Loucy (cell line): ENCODE measurements around the gene COL5A1.

ENCODE experiments used
- H2AFZ ChIP-seq: fragments of 200-600 bp; sonication (generic); 2 replicates; pipeline ENCODE4 v1.6.0; 2016; ENCODE audit warnings: antibody characterized with exemption, mild to moderate bottlenecking, low read length, moderate library complexity
- H3F3A ChIP-seq: fragments of 200-600 bp; 2 replicates; pipeline ENCODE4 v1.6.0; 2016; ENCODE audit warnings: antibody characterized with exemption, low read depth, mild to moderate bottlenecking
- H3K27me3 ChIP-seq: fragments of 200-600 bp; sonication (generic); 2 replicates; pipeline ENCODE4 v1.6.1; 2014; ENCODE audit warnings: low read length, mild to moderate bottlenecking; ENCODE audit not compliant: insufficient read depth, poor library complexity, severe bottlenecking
- H3K36me3 ChIP-seq: fragments of 200-600 bp; sonication (generic); 2 replicates; pipeline ENCODE4 v1.6.1; 2016; ENCODE audit warnings: low read length; ENCODE audit not compliant: insufficient read depth
- H3K4me1 ChIP-seq: fragments of 200-600 bp; sonication (generic); 2 replicates; pipeline ENCODE4 v1.5.1; 2014; ENCODE audit warnings: low read length, mild to moderate bottlenecking; ENCODE audit not compliant: insufficient read depth, poor library complexity, severe bottlenecking
- H3K4me2 ChIP-seq: fragments of 200-600 bp; sonication (generic); 2 replicates; pipeline ENCODE4 v1.6.0; 2014; ENCODE audit warnings: antibody characterized with exemption, low read length, low read depth, mild to moderate bottlenecking; ENCODE audit not compliant: poor library complexity, severe bottlenecking
- H3K4me3 ChIP-seq: fragments of 200-600 bp; sonication (generic); 2 replicates; pipeline ENCODE4 v1.5.1; 2014; ENCODE audit warnings: low read length, mild to moderate bottlenecking, mixed read lengths; ENCODE audit not compliant: poor library complexity, severe bottlenecking
- H3K79me2 ChIP-seq: fragments of 200-600 bp; sonication (generic); 2 replicates; pipeline ENCODE4 v1.6.1; 2014; ENCODE audit warnings: low read length; ENCODE audit not compliant: insufficient read depth
- H3K9ac ChIP-seq: fragments of 200-600 bp; sonication (generic); 2 replicates; pipeline ENCODE4 v1.6.0; 2014; ENCODE audit warnings: mild to moderate bottlenecking, low read depth, low read length, moderate library complexity; ENCODE audit not compliant: poor library complexity, severe bottlenecking
- H3K9me2 ChIP-seq: fragments of 200-600 bp; sonication (generic); replicated peaks from 2 replicates; pipeline ENCODE4 v1.6.1; 2016; ENCODE audit warnings: low read depth, low read length, mixed read lengths
- H3K9me3 ChIP-seq: fragments of 200-600 bp; sonication (generic); 2 replicates; pipeline ENCODE4 v1.6.1; 2014; ENCODE audit warnings: mild to moderate bottlenecking, antibody characterized with exemption, low read length, low read depth; ENCODE audit not compliant: insufficient read depth
- H4K20me1 ChIP-seq: fragments of 200-600 bp; sonication (generic); 2 replicates; pipeline ENCODE4 v1.6.0; 2014; ENCODE audit warnings: antibody characterized with exemption, low read length, mild to moderate bottlenecking; ENCODE audit not compliant: insufficient read depth, poor library complexity, severe bottlenecking
- CTCF ChIP-seq: fragments of 200-600 bp; sonication (generic); conservative IDR thresholded peaks from 2 replicates; pipeline ENCODE4 v1.5.1; 2014; ENCODE audit warnings: mild to moderate bottlenecking, antibody characterized with exemption, low read length
- EZH2phosphoT487 ChIP-seq: fragments of 200-600 bp; IDR thresholded peaks from 2 replicates; pipeline ENCODE4 v1.6.1; 2018; ENCODE audit warnings: antibody characterized with exemption, mild to moderate bottlenecking, moderate library complexity, borderline replicate concordance

The COL5A1 gene

GRCh38 chr9:134690301-134690751 lies 48.7 kb downstream of the COL5A1 start:
- H3K4me2 ChIP-seq: no peak overlapping the region
- no peaks in the 10 kb centered on the region for H4K20me1 ChIP-seq
- no peaks in the 10 kb centered on the region for H3K9me3 ChIP-seq
- no peak overlapping the region for H3K9ac ChIP-seq
- H3K9me2 ChIP-seq: no peaks in the 10 kb centered on the region
- peaks cover 38% of the 10 kb centered on the region for H3K4me1 ChIP-seq
- no peaks in the 10 kb centered on the region for H3K36me3 ChIP-seq
- no peaks in the 10 kb centered on the region for H3K27me3 ChIP-seq
- H3K4me3 ChIP-seq: no peak overlapping the region
- no peaks in the 10 kb centered on the region for H3K79me2 ChIP-seq
- no peaks in the 10 kb centered on the region; the same call in 1 of the 2 replicates for H3F3A ChIP-seq
- no peak overlapping the region for H2AFZ ChIP-seq
- no peak for TF ChIP-seq EZH2phosphoT487
- no peak for TF ChIP-seq CTCF

- TF ChIP-seq EZH2phosphoT487: no peak
- TF ChIP-seq CTCF: no peak
- no peak overlapping the region for H2AFZ ChIP-seq
- H3K27me3 ChIP-seq: no peaks in the 10 kb centered on the region
- H3F3A ChIP-seq: no peaks in the 10 kb centered on the region; the same call in 1 of the 2 replicates
- no peaks in the 10 kb centered on the region for H3K79me2 ChIP-seq
- peaks cover 38% of the 10 kb centered on the region for H3K4me1 ChIP-seq
- no peak overlapping the region for H3K9ac ChIP-seq
- no peak overlapping the region for H3K4me3 ChIP-seq
- no peaks in the 10 kb centered on the region for H3K9me2 ChIP-seq
- H3K36me3 ChIP-seq: no peaks in the 10 kb centered on the region
- no peaks in the 10 kb centered on the region for H4K20me1 ChIP-seq
- H3K9me3 ChIP-seq: no peaks in the 10 kb centered on the region
- no peak overlapping the region for H3K4me2 ChIP-seq
These were observed 49.5 kb downstream of the COL5A1 start for GRCh38 chr9:134690946-134691694.

DNA sequence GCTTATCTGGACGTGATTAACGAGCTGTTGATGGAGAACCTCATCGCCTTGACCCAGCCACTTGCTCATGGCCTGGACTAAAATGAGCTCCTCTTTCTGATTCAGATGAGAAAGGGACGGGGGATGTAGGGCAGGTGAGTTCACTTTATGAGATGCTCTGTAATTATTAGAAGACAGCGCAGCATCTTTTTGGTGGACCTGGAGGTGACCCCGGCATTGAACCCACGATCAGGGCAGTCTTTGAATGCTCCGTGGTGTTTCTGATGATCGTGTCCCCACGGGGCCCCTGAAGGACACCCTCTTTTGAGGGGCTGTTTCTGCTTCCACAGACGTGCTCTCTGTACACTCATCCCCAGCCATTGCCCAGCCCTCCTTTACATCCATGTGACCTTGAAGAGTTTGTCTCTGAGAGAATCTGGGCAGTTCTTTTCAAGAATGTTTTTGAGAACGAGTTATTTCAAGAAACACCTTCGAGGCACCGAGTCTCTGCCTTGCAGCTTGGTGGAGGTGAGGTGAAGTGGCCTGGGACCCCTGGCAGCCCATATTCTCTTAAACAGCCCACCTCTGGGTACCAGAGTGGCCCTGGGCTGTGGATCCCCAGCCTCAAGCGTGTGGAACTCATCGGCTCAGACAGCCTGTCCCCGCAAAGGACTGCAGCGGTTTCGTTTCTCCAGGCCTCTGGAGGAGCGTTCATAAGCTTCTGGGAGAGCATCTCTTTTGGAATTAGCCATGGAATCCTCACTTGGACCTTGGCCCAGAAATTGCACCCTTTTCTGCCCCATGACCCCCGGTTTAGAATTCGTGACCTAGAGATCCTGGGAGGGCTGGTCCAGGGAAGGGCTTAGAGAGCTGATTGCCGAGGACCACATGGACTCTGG lies 50.3 kb downstream of the COL5A1 start:
- Histone ChIP-seq H3K9me3 (no peaks in the 10 kb centered on the region), H3K9ac (peak overlapping the region; percentile 66), H3K36me3 (no peaks in the 10 kb centered on the region), H2AFZ (no peak overlapping the region), H3K4me1 (peaks cover 38% of the 10 kb centered on the region), H3K4me2 (peak overlapping the region; percentile 65), H3K9me2 (no peaks in the 10 kb centered on the region), H3K79me2 (no peaks in the 10 kb centered on the region), H3F3A (no peaks in the 10 kb centered on the region; the same call in 1 of the 2 replicates), H3K4me3 (no peak overlapping the region), H3K27me3 (no peaks in the 10 kb centered on the region), H4K20me1 (no peaks in the 10 kb centered on the region)
- TF ChIP-seq CTCF (no peak), EZH2phosphoT487 (no peak)
